ENCODE data around the gene STAG2. TPM values are rescaled to one million over a fixed set of nuclear protein-coding genes. Genes with fewer than 3 reads are reported as not detected.
"Not testable (repeated sequence)": the region's sequence is repeated elsewhere in the genome, so short reads cannot be mapped to it uniquely, and the experiment has no call there.

Gene STAG2
- total RNA-seq, 1 donor from 2014 or later = 132 TPM

GRCh38 chrX:123927845-123928244 is 33.7 kb upstream of the STAG2 start:
- no peak overlapping the region for H3K27ac ChIP-seq
- H3K4me3 ChIP-seq = no peak overlapping the region
- DNase-seq (ENCODE audit: low spot score) = no peak
- Mint-ChIP-seq H3K9me3 (peaks cover 12% of the 10 kb centered on the region), H3K27me3 (ENCODE audit: insufficient read depth, low read depth) (peaks cover 2% of the 10 kb centered on the region), H3K4me3 (no peak overlapping the region), H3K36me3 (peaks cover 3% of the 10 kb centered on the region), H3K4me1 (peaks cover 11% of the 10 kb centered on the region), H3K27ac (no peak overlapping the region)
- H3K4me1 ChIP-seq = no peaks in the 10 kb centered on the region
- H3K4me2 ChIP-seq = no peak overlapping the region
- no peak overlapping the region for H3K9ac ChIP-seq
- H2AFZ ChIP-seq (replicated peaks) = no peak overlapping the region
- no peaks in the 10 kb centered on the region for H3K9me3 ChIP-seq (ENCODE audit: low read depth)
- no peaks in the 10 kb centered on the region for H3K79me2 ChIP-seq (ENCODE audit: low read depth)
- H4K20me1 ChIP-seq (ENCODE audit: low read depth) = no peaks in the 10 kb centered on the region
- no peak for TF ChIP-seq CTCF (IDR thresholded peaks at IDR 0.05)
- no peak for TF ChIP-seq EZH2phosphoT487 (IDR thresholded peaks at IDR 0.05)
- no peak for TF ChIP-seq EZH2 (IDR thresholded peaks at IDR 0.05)
- H3K36me3 ChIP-seq = no peaks in the 10 kb centered on the region
- no peaks in the 10 kb centered on the region for H3F3A ChIP-seq (ENCODE audit: low read depth)
- no peaks in the 10 kb centered on the region for H3K27me3 ChIP-seq

- peaks cover 13% of the 10 kb centered on the region for H3K9me3 Mint-ChIP-seq
- H3K4me1 ChIP-seq; H3K9me3 ChIP-seq (ENCODE audit: low read depth); H3K27me3 ChIP-seq; H4K20me1 ChIP-seq (ENCODE audit: low read depth); H3K27me3 Mint-ChIP-seq (ENCODE audit: insufficient read depth, low read depth); H3K27ac Mint-ChIP-seq; H3K79me2 ChIP-seq (ENCODE audit: low read depth); H3K4me2 ChIP-seq; H3K9ac ChIP-seq; H3F3A ChIP-seq (ENCODE audit: low read depth); H2AFZ ChIP-seq (replicated peaks); H3K4me3 ChIP-seq; H3K4me3 Mint-ChIP-seq; DNase-seq (ENCODE audit: low spot score); H3K36me3 ChIP-seq; H3K27ac ChIP-seq; H3K36me3 Mint-ChIP-seq; H3K4me1 Mint-ChIP-seq: not testable (repeated sequence)
These were observed 29.5 kb upstream of the STAG2 start for GRCh38 chrX:123932055-123932454.

- Mint-ChIP-seq H3K4me3 (no peak overlapping the region), H3K4me1 (no peaks in the 10 kb centered on the region), H3K27me3 (ENCODE audit: insufficient read depth, low read depth) (no peaks in the 10 kb centered on the region), H3K9me3 (no peaks in the 10 kb centered on the region), H3K36me3 (no peaks in the 10 kb centered on the region), H3K27ac (no peak overlapping the region)
- no peak for DNase-seq (ENCODE audit: low spot score)
- no peak overlapping the region for H2AFZ ChIP-seq (replicated peaks)
- H3K27ac ChIP-seq = no peak overlapping the region
- H3K27me3 ChIP-seq = no peaks in the 10 kb centered on the region
- no peaks in the 10 kb centered on the region for H3K79me2 ChIP-seq (ENCODE audit: low read depth)
- no peak overlapping the region for H3K4me3 ChIP-seq
- H3K4me2 ChIP-seq = no peak overlapping the region
- no peak for TF ChIP-seq EZH2 (IDR thresholded peaks at IDR 0.05)
- TF ChIP-seq EZH2phosphoT487 (IDR thresholded peaks at IDR 0.05) = no peak
- no peak for TF ChIP-seq CTCF (IDR thresholded peaks at IDR 0.05)
- no peaks in the 10 kb centered on the region for H3K4me1 ChIP-seq
- H4K20me1 ChIP-seq (ENCODE audit: low read depth) = no peaks in the 10 kb centered on the region
- no peaks in the 10 kb centered on the region for H3F3A ChIP-seq (ENCODE audit: low read depth)
- H3K9ac ChIP-seq = no peak overlapping the region
- no peaks in the 10 kb centered on the region for H3K36me3 ChIP-seq
- H3K9me3 ChIP-seq (ENCODE audit: low read depth) = no peaks in the 10 kb centered on the region
These were observed 18.4 kb upstream of the STAG2 start for GRCh38 chrX:123943074-123943473.

GRCh38 chrX:123943488-123943887 is 18.0 kb upstream of the STAG2 start:
- H3K4me2 ChIP-seq = no peak overlapping the region
- no peak overlapping the region for H3K9ac ChIP-seq
- no peaks in the 10 kb centered on the region for H3F3A ChIP-seq (ENCODE audit: low read depth)
- H3K9me3 ChIP-seq (ENCODE audit: low read depth) = no peaks in the 10 kb centered on the region
- H3K4me1 ChIP-seq = no peaks in the 10 kb centered on the region
- Mint-ChIP-seq H3K4me1 (no peaks in the 10 kb centered on the region), H3K9me3 (no peaks in the 10 kb centered on the region), H3K4me3 (no peak overlapping the region), H3K36me3 (no peaks in the 10 kb centered on the region), H3K27me3 (ENCODE audit: insufficient read depth, low read depth) (no peaks in the 10 kb centered on the region), H3K27ac (no peak overlapping the region)
- no peak for TF ChIP-seq EZH2 (IDR thresholded peaks at IDR 0.05)
- no peaks in the 10 kb centered on the region for H3K36me3 ChIP-seq
- H3K4me3 ChIP-seq = no peak overlapping the region
- no peaks in the 10 kb centered on the region for H4K20me1 ChIP-seq (ENCODE audit: low read depth)
- no peak overlapping the region for H3K27ac ChIP-seq
- no peak overlapping the region for H2AFZ ChIP-seq (replicated peaks)
- H3K79me2 ChIP-seq (ENCODE audit: low read depth) = no peaks in the 10 kb centered on the region
- no peaks in the 10 kb centered on the region for H3K27me3 ChIP-seq
- DNase-seq (ENCODE audit: low spot score) = no peak

All from neural progenitor cell (in vitro differentiated cells).